Naive thymus-derived CD8-positive, alpha-beta T cell (primary cell): ENCODE measurements around the gene SFXN1. TPM values are rescaled to one million over a fixed set of nuclear protein-coding genes. Genes with fewer than 3 reads are reported as not detected.
A peak's percentile ranks its signal among the peaks of the same experiment; 100 is the strongest.

Experiments used
- ATAC-seq, 2 donors: fragments of 150-1000 bp; cut with Tn5 transposase in 1 of 2; sonication (Bioruptor Pico), chemical (Tn5 transposase) in 1 of 2; 1 replicate in 1 of 2; 2 replicates in 1 of 2; pipeline ENCODE4 v1.10.0; 2021; ENCODE audit warnings: mild to moderate bottlenecking in 2 of 2, moderate library complexity in 2 of 2
- POLR2A ChIA-PET: fragments of 350-600 bp; sonication (Branson Sonifier 250); formaldehyde crosslinking; loops from one replicate; lab custom pipeline; 2021; ENCODE audit warnings: antibody characterized with exemption; lab: Charles Lee
- DNase-seq, 10 donors: peaks; one replicate each; pipeline versions ENCODE4 v3.0.0 to v3.0.0-alpha.2; 2020 to 2022
- H3K27ac Mint-ChIP-seq, 10 donors: one replicate each; pipeline ENCODE4 v1.8.0; 2020 to 2022; ENCODE audit warnings: mild to moderate bottlenecking in 10 of 10, mixed read lengths in 10 of 10, moderate library complexity in 4 of 10, inconsistent platforms in 1 of 10
- H3K27me3 Mint-ChIP-seq, 5 donors: one replicate each; pipeline ENCODE4 v1.8.0; 2021 to 2022; ENCODE audit warnings: mixed read lengths in 5 of 5
- H3K36me3 Mint-ChIP-seq, 3 donors: one replicate each; pipeline ENCODE4 v1.8.0; 2020 to 2022; ENCODE audit warnings: mixed read lengths in 3 of 3, mild to moderate bottlenecking in 2 of 3, inconsistent platforms in 1 of 3
- H3K4me1 Mint-ChIP-seq, 4 donors: one replicate each; pipeline ENCODE4 v1.8.0; 2021 to 2022; ENCODE audit warnings: mixed read lengths in 4 of 4
- H3K4me3 Mint-ChIP-seq, 10 donors: one replicate each; pipeline ENCODE4 v1.8.0; 2020 to 2022; ENCODE audit warnings: mild to moderate bottlenecking in 10 of 10, mixed read lengths in 10 of 10, moderate library complexity in 6 of 10, inconsistent platforms in 1 of 10
- H3K9me3 Mint-ChIP-seq, 9 donors: one replicate each; pipeline ENCODE4 v1.8.0; 2020 to 2022; ENCODE audit warnings: mixed read lengths in 9 of 9, mild to moderate bottlenecking in 3 of 9, inconsistent platforms in 1 of 9, moderate library complexity in 1 of 9
- polyA plus RNA-seq, 3 donors: library from polyadenylated mRNA; unstranded; fragments of 300-500 nt; fragmentation: Illumina TruSeq; gene quantifications; one replicate each; pipeline ENCODE4 v1.2.3, GENCODE V29; 2021
- total RNA-seq, 8 experiments: library from RNA in 2 of 8; stranded (reverse) in 2 of 8; gene quantifications; one replicate each; pipeline ENCODE4 v1.2.3 and lab custom pipeline; 2021 to 2026

SFXN1 gene
- total and polyA plus RNA-seq, 5 experiments from 2014 or later = 54.0 to 93.0 (median 76.3) TPM

DNA sequence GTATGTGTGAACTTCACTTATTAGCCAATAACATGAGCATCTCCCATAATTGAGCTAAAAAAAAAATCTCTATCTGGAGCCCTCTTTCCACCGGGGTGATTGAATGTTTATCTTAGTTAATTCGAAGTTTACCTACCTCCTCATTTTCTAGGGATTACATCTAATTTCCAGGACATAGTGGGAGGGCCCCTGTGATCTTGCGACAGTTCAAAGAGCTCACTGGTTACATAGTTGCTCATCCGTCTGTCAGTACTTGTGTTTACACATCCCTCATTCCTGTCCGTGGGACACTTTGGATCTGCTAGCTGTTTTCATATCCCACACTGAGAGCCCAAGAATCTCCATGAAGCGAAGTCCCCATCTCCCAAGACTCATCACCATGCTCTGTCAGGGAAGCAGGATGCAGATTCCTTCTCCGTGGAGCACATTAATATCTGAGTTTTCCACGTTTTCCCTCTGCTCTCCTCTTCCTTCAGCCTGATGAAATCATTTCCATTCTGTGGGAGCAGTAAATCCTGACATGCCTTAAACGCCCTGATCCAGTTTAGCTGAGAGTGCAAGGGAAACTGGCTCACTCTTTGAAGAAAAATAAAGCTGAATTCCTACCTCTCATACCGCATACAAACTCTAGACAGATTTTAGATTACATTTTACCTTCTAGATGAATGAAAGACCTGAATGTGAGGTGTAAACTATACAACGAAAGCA, 10.2 kb upstream of the SFXN1 start:
- POLR2A ChIA-PET = interaction anchor here (0.7 to 1.1 kb wide), 2 partner anchors 10 to 12 kb away, joined by 3 read pairs; partner anchors contain the start of gene SFXN1
- Mint-ChIP-seq H3K27me3 (peaks cover 0 to 7% (median 0%) of the 10 kb centered on the region in 5 donors), H3K27ac (no peak overlapping the region), H3K4me3 (no peak overlapping the region), H3K4me1 (peaks cover 6 to 15% (median 12%) of the 10 kb centered on the region in 4 donors), H3K9me3 (no peaks in the 10 kb centered on the region), H3K36me3 (no peaks in the 10 kb centered on the region)
- ATAC-seq (no peak), DNase-seq (no peak)

DNA sequence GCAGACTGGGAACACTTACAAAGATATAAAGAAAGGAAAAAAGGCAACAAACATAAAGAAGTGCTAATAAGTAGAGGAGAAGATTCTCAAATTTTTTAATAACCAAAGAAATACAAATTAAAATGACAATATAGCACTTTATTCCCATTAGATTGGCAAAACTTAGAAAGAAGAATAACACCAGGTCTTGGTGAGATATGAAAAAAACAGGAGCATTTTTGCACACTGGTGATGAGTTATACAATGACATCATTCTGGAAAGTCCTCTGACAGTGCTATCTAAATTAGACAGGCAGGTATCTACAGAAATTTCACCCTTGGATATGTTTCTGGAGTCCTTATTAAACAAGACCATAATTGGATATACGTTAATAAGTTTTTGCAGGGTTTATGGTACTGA, 9.5 kb upstream of the SFXN1 start:
- Mint-ChIP-seq H3K9me3 (no peaks in the 10 kb centered on the region), H3K27me3 (peaks cover 0 to 7% (median 0%) of the 10 kb centered on the region in 5 donors), H3K4me1 (peaks cover 6 to 15% (median 10%) of the 10 kb centered on the region in 4 donors), H3K27ac (no peak overlapping the region), H3K36me3 (no peaks in the 10 kb centered on the region), H3K4me3 (no peak overlapping the region)
- DNase-seq (no peak), ATAC-seq (no peak)
- POLR2A ChIA-PET = interaction anchor here (0.8 kb wide), 1 partner anchor 9 kb away, joined by 3 read pairs; the partner anchor contains the start of gene SFXN1

DNA sequence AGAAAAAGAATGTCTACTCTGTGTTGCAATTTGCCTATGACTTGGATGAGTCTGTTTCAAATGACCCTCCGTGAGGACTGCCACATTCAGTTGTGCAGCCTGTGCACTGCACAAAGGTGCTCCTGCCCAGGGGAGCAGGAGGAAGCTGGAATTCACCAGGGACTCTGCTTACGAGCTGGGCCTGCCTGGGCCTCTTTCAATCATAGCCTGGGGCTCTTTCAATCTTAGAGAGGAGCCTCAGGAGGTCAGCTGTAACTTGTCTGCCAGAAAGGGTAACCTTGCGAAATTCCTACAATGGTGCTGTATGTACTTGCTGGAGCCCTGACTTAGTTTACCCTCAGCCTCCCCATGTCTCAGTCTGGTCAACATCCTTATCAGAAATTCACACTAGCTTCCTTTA, 8.4 kb upstream of the SFXN1 start:
- POLR2A ChIA-PET = interaction anchor here (0.8 kb wide), 1 partner anchor 8 kb away, joined by 3 read pairs; the partner anchor contains the start of gene SFXN1
- Mint-ChIP-seq H3K9me3 (no peaks in the 10 kb centered on the region), H3K4me1 (peaks cover 0 to 9% (median 3%) of the 10 kb centered on the region in 4 donors), H3K4me3 (no peak overlapping the region), H3K36me3 (no peaks in the 10 kb centered on the region), H3K27me3 (peaks cover 0 to 11% (median 0%) of the 10 kb centered on the region in 5 donors), H3K27ac (no peak overlapping the region)
- DNase-seq (no peak), ATAC-seq (no peak)

DNA sequence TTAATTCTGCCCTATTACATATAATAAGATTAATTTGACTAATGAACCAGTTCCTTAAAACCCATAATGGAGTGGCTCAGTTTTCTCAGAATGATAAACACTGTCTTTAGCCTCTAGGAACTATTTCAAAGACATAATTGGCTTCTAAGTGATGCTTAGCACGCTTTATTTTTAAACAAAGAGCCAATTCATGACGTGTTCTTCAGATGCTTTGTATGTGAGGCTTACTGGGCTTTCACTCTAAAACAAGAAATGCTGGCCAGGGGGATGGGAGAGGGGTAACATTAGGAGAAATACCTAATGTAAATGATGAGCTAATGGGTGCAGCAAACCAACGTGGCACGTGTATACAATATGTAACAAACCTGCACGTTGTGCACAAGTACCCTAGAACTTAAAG, 7.6 kb upstream of the SFXN1 start:
- peaks cover 0 to 13% (median 0%) of the 10 kb centered on the region in 5 donors for H3K27me3 Mint-ChIP-seq
- no peak for ATAC-seq
- no peaks in the 10 kb centered on the region for H3K9me3 Mint-ChIP-seq
- POLR2A ChIA-PET = no interaction called here
- H3K4me3 Mint-ChIP-seq = no peak overlapping the region
- no peak overlapping the region for H3K27ac Mint-ChIP-seq
- no peaks in the 10 kb centered on the region for H3K36me3 Mint-ChIP-seq
- no peak for DNase-seq
- H3K4me1 Mint-ChIP-seq = peaks cover 0 to 8% (median 2%) of the 10 kb centered on the region in 4 donors

DNA sequence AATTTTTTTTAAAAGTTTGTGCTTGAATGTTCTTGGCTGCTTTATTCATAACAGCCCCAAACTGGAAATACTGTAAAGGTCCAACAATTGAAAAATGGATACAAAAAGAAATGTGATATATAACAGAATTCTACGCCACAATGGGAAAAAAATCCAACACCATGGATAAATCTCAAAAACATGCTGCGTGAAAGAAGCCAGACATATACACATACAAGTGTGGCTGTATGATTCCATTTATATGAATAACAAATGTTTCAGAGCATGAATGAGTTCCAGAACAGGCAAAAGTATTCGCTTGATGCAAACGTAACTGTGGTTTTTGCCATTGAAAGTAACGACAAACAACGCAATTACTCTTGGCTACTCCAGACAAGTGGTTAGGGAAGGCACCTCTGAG, 7.2 kb upstream of the SFXN1 start:
- Mint-ChIP-seq H3K4me3 (no peak overlapping the region), H3K4me1 (peaks cover 0 to 8% (median 2%) of the 10 kb centered on the region in 4 donors), H3K27ac (no peak overlapping the region), H3K36me3 (no peaks in the 10 kb centered on the region), H3K27me3 (peaks cover 0 to 15% (median 0%) of the 10 kb centered on the region in 5 donors), H3K9me3 (no peaks in the 10 kb centered on the region)
- DNase-seq (no peak), ATAC-seq (no peak)
- POLR2A ChIA-PET = no interaction called here

DNA sequence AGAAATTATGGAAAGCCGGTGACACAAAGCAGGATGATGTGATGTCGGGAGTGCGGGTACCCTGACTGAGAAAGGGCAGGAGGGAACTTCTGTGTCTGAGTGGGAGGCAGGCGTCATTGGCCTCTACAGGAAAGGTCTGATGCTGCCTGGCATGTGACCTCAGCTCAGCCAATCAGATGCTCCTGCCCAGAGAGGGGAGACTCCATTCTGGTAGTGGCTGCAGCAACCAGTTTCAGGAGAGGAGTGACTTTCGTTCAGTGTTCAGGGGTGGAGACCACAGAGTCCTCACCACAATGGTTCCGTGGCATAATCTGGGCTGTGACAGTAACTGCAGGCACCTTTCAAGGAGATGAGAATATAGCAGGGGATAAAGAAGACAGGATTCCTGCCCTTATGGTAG, 6.7 kb upstream of the SFXN1 start:
- Mint-ChIP-seq H3K27me3 (peaks cover 0 to 12% (median 0%) of the 10 kb centered on the region in 5 donors), H3K4me3 (no peak overlapping the region), H3K27ac (peak overlapping the region in 1 of 10 donors; percentile 5), H3K36me3 (no peaks in the 10 kb centered on the region), H3K4me1 (peaks cover 0 to 8% (median 2%) of the 10 kb centered on the region in 4 donors), H3K9me3 (no peaks in the 10 kb centered on the region)
- ATAC-seq (no peak), DNase-seq (no peak)
- POLR2A ChIA-PET = no interaction called here

DNA sequence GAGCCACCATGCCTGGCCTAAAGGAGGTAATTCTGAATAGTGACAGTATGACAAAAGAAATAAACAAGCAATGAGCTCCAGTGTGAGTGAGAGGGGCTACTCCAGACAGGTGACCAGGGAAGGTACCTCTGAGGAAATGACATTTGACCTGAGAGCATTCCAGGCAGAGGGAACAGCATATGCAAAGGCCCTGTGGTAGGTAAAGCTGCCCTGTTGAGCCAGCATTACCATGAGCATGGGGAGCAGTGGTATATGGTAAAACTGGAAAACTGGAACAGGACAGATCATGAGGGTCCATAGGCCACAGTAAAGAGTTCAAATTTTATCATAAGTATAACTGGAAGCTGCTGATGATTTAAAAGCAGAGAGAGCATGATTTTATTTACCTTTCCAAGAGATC, 6.0 kb upstream of the SFXN1 start:
- Mint-ChIP-seq H3K9me3 (no peaks in the 10 kb centered on the region), H3K27ac (no peak overlapping the region), H3K4me3 (no peak overlapping the region), H3K36me3 (no peaks in the 10 kb centered on the region), H3K27me3 (peaks cover 0 to 10% (median 0%) of the 10 kb centered on the region in 5 donors), H3K4me1 (peaks cover 0 to 8% (median 2%) of the 10 kb centered on the region in 4 donors)
- ATAC-seq = no peak
- no peak for DNase-seq
- POLR2A ChIA-PET = no interaction called here

DNA sequence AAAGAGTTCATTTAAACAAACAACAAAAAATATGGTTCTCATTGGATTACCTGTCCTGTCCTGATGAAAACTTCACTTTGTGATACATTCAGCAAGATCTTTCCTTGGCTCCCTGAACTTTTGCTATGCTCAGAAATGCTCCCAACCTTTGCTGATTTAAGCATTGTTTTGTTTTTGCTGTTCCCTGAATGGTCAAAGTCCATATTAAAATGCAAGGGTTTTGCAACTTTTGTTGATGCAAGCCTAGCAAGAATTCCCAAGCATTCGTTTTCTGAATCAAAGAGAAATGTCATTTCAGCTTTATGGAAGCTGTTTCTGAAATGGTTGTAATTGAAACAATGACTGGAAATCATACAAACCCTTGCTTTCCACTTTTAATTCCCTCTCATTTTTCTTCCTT, 3.1 kb upstream of the SFXN1 start:
- no peak overlapping the region for H3K27ac Mint-ChIP-seq
- DNase-seq (no peak), ATAC-seq (no peak)
- H3K9me3 Mint-ChIP-seq = no peaks in the 10 kb centered on the region
- H3K27me3 Mint-ChIP-seq = peaks cover 0 to 8% (median 0%) of the 10 kb centered on the region in 5 donors
- peaks cover 12 to 32% (median 19%) of the 10 kb centered on the region in 4 donors for H3K4me1 Mint-ChIP-seq
- no peak overlapping the region for H3K4me3 Mint-ChIP-seq
- POLR2A ChIA-PET = interaction anchor here (1.0 kb wide), 1 partner anchor 11 kb away, joined by 3 read pairs; no protein-coding TSS in a partner anchor
- H3K36me3 Mint-ChIP-seq = peaks cover 0 to 2% (median 0%) of the 10 kb centered on the region in 3 donors

DNA sequence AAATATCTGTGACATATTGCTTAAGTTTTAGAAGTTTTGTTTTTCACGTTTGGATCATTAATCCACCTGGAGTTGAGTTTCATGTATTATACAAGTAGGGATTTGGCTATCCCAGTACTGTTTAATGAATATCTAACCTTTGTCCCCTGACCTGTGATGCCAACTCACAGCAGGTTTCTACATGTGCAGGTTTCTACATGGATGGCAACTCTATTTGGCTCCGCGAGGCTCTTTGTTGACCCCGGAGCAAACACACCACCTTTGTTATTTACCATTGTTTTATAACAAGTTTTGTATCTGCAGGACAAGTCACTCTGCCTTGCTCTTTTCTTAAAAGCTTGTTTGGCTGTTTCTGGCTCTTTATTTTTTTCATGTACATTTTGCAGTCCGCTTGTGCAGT, 920 bp upstream of the SFXN1 start:
- POLR2A ChIA-PET = interaction anchor here (1.6 to 5.2 kb wide), 2 partner anchors 44 to 57 kb away, joined by 4 to 65 read pairs; no protein-coding TSS in a partner anchor
- H3K27me3 Mint-ChIP-seq = peaks cover 0 to 8% (median 0%) of the 10 kb centered on the region in 5 donors
- DNase-seq (no peak), ATAC-seq (no peak)
- peaks cover 0 to 20% (median 4%) of the 10 kb centered on the region in 3 donors for H3K36me3 Mint-ChIP-seq
- peak overlapping the region; percentile 74 to 98 (median 89) for H3K4me3 Mint-ChIP-seq
- peak overlapping the region in 7 of 10 donors; percentile 43 to 90 (median 87) for H3K27ac Mint-ChIP-seq
- H3K4me1 Mint-ChIP-seq = peaks cover 21 to 45% (median 40%) of the 10 kb centered on the region in 4 donors
- no peaks in the 10 kb centered on the region for H3K9me3 Mint-ChIP-seq

DNA sequence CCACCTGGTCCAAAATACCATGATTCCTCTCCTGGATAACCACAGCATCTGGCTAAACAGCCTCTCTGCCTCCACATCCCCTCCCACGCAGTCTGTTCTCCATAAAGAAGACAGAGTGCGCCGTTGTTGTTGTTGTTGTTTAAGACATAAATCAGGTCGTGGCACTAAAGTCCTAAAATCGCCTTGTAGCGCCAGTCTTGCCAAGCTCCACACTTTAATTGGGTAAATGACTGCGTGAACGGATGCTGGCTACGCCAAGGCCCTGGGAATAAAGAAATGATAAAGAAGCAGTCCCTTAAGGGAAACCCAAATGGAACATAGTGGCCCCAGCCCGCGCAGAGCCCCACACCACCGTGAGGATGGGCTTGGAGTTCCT, 364 bp upstream of the SFXN1 start:
- POLR2A ChIA-PET = interaction anchor here (0.8 to 5.2 kb wide), 6 partner anchors 9 to 56 kb away, joined by 3 to 65 read pairs (median 4); no protein-coding TSS in a partner anchor
- Mint-ChIP-seq H3K4me3 (peak overlapping the region; percentile 74 to 98 (median 89)), H3K4me1 (peaks cover 25 to 51% (median 45%) of the 10 kb centered on the region in 4 donors), H3K36me3 (peaks cover 0 to 26% (median 4%) of the 10 kb centered on the region in 3 donors), H3K27ac (peak overlapping the region; percentile 71 to 90 (median 87)), H3K27me3 (peaks cover 0 to 8% (median 0%) of the 10 kb centered on the region in 5 donors), H3K9me3 (no peaks in the 10 kb centered on the region)
- DNase-seq = no peak
- no peak for ATAC-seq

DNA sequence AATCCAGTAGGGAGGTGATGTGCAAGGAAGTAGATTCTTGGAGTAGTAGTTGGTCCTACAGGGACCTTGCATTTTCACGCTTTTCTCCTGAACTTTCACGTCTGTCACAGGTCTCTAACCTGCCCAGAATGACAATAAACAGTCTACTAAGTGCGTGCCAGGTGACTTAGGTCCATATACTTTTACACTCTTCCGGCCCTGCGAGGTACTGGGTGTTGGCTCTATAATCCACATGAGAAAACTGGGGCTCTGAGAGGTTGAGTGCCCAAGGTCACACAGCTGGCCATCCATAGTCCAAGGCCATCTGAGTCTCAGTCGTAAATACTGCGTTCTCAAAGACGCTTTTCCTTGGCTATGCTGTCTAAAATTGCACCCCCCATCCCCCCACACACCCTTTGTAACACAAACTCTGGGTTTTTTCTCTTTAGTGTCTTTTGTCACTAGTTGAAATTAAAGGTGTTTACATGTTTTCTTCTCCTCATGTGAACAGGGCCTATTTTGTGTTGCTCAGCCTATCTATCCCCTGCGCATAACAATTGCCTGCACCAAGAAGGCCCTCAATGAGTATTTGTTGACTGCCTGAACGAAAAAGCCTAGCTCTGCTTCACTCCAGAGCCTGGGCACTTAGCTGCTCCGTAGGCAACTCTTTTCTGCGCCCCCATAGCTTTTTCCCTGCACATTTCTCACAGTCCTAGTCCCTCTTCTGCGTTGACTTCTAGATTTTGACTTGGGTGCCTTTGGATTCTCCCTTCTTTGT, 943 bp downstream of the SFXN1 start:
- peaks cover 0 to 39% (median 11%) of the 10 kb centered on the region in 3 donors for H3K36me3 Mint-ChIP-seq
- peak in 1 of 2 donors; percentile 14 for ATAC-seq

DNA sequence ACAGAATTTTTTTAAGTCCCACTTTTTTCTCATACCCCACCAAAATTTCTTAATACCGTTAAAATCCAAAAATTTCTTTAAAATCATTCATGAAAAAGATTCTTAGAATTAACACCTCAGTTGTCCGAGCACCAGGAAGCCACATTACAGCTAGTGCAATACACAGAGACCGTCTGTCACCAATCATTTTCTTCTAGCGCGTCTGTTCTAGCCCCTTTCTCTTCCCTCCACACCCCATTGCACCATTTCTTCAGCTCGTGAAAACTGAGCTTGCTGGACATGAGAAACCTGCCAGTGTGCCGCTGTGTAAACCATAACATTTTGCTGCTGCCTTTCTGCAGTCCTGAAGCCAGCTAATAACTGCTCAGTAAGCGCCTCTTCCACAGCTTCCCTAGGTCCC, 5.0 kb downstream of the SFXN1 start:
- no peaks in the 10 kb centered on the region for H3K27me3 Mint-ChIP-seq
- ATAC-seq = no peak
- DNase-seq = no peak
- H3K36me3 Mint-ChIP-seq = peaks cover 0 to 69% (median 14%) of the 10 kb centered on the region in 3 donors
- H3K9me3 Mint-ChIP-seq = no peaks in the 10 kb centered on the region
- H3K4me1 Mint-ChIP-seq = peaks cover 51 to 92% (median 84%) of the 10 kb centered on the region in 4 donors
- H3K4me3 Mint-ChIP-seq = peak overlapping the region in 7 of 10 donors; percentile 9 to 98 (median 19)
- peak overlapping the region; percentile 21 to 87 (median 70) for H3K27ac Mint-ChIP-seq
- POLR2A ChIA-PET = no interaction called here

More for the DNA sequence above, 943 bp downstream of the SFXN1 start:
- H3K4me1 Mint-ChIP-seq = peaks cover 35 to 64% (median 58%) of the 10 kb centered on the region in 4 donors
- H3K4me3 Mint-ChIP-seq = peak overlapping the region; percentile 89 to 98 (median 96)
- H3K27me3 Mint-ChIP-seq = peaks cover 0 to 7% (median 0%) of the 10 kb centered on the region in 5 donors
- POLR2A ChIA-PET = interaction anchor here (0.7 to 5.2 kb wide), 5 partner anchors 10 to 1058 kb away, joined by 3 to 65 read pairs (median 4); partner anchors contain the start of gene RNF44
- no peaks in the 10 kb centered on the region for H3K9me3 Mint-ChIP-seq
- H3K27ac Mint-ChIP-seq = peak overlapping the region; percentile 83 to 98 (median 96)
- peak in 1 of 10 donors; percentile 9 for DNase-seq
